HG03108 (cell line): Measurements from ENCODE around the gene THOC6.

Source experiments
- ATAC-seq: cut with Tn5 transposase; IDR thresholded peaks from one replicate; pipeline ENCODE4 v1.9.1; 2021; ENCODE audit warnings: moderate library complexity; ENCODE audit not compliant: unreplicated experiment

Gene THOC6

DNA sequence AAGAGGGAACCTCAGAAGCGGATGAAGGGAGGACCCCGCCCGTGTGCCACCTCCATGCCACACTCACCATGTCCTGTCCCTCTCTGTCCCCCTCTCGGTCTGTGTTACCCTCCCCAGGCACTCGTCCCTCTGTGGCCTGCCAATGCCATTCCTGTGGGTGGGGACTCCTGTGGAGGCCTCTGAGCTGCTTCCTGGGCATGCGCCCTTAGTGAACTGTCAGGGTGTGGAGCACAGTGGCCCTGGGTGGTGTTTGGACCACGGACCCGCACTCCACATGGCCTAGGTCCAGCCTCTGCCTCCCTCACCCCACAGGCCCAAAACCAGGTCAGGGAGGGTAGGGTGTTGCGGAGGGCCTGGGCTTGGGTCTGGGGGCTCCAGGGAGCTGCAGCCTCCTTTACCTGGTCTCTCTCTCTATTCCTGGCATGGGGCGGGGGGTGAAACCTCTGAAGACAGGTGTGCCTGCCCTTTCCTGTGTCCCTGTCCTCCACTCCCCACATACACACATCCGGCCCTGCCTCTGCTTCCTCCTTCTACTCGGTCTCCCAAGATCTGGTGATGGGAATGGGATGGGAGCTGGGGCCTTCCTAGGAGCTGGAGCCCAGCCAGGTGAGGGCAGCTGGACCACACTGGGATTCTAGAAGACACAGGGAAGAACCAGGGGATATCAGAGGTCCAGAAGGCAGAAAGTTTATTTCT, 32.1 kb upstream of the THOC6 start:
- no peak for ATAC-seq

DNA sequence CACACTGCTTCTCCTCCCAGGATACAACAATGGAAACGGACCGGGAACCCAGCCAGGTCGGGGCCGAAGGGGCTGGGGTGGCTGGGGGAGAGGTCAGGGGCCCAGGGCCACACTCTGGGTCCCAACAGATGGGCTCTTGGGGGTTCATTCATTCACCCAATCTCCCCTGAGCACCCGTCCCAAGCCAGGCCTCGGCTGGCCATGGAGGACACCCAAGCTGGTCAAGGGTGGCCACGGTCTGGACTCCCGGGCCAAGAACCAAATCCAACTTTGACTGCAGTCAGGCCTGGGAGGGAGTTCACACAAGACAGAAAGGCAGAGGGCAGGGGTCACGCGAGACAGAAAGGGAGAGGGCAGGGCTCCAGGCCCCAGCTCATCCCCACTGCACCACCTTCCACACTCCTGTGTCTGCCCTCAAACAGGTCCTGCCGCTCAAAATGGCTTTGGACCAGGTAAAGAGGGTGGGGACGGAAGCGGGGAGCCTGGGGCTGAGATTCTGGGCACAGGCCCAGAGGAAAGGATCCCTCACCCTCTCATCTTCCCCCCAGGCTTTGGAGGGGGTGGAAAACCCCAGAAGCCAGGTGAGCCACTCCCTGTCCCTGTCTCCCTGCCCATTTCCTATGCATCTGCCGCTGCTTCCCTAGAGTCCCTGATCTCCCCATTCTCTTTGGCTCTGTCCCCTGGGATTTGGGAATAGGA, 31.3 kb upstream of the THOC6 start:
- no peak for ATAC-seq

DNA sequence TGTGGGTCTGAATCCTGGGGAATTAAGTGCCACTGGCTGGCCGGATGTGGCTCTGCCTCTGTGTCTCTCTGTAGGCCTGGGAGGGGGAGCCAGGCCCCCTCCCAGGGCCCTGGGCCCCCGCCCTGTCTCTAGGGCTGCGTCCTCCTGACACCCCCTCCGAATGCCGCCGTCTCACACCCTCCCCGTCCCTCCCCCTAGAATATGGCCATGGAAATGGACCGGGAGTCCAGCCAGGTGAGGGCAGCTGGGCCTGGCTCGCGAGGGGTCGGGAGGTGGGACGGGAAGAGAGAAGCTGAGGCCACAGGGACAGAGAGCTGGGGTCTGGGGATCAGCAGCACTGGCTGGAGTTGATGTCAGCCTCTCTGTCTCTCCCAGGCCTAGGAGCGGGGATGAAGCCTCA, 27.5 kb upstream of the THOC6 start:
- ATAC-seq = no peak

DNA sequence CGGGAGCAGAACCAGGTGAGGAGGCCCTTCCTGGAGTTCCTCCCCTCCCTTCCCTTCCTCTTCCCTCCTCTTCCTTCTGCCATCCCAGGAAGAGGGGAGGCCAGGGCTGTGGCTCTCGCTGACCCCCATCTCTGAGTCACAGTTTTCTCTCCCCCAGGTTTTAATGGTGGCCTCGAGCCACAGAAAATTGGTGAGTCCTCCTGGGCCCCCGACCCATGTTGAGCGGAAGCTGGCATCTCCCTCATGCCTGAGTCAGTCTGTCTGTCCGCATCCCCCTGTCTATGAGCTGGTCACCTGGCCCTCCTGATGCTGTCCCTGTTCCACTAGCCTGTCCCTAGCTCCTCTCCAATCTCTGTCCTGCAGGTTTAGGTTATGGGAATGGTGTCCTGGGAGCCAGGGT, 23.9 kb upstream of the THOC6 start:
- ATAC-seq = no peak

DNA sequence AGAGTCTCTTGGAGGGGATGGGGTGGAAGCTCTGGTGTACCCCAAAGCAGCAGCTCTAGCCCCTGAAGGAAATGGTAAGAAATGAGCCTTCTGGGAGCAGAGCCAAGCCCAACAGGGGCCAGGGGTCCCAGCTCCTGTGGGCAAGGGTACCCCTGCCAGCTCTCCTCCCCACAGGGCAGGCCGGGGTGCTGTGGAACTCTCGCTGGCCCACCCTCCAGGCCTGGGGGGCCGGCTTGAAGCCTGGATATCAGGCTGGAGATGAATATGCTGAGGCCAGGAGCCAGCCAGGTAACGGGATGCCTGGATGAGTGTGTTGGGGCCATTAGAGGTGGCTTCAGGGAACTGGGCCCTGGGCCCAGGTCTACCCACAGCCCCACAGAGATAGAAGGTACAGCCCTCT, 23.3 kb upstream of the THOC6 start:
- no peak for ATAC-seq

DNA sequence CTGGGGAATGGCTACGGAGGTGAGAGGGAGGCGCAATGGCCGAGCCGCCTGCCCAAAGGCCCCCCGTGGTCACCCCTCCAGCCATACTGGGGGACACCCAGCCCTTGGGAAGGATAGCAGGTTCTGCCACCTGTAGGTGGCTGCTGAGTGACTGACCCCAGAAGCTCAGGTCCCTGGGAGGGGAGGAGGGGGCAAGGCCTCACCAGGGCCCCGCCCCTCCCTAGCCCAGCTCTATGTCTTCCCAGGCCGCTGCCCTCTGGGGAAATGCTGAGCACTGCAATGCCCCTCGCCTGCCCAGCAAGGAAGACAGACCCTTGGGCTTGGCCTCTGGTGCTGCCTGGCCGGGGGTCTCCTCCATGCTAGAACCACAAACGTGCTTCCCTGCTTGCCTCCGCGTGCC, 22.5 kb upstream of the THOC6 start:
- ATAC-seq = no peak

DNA sequence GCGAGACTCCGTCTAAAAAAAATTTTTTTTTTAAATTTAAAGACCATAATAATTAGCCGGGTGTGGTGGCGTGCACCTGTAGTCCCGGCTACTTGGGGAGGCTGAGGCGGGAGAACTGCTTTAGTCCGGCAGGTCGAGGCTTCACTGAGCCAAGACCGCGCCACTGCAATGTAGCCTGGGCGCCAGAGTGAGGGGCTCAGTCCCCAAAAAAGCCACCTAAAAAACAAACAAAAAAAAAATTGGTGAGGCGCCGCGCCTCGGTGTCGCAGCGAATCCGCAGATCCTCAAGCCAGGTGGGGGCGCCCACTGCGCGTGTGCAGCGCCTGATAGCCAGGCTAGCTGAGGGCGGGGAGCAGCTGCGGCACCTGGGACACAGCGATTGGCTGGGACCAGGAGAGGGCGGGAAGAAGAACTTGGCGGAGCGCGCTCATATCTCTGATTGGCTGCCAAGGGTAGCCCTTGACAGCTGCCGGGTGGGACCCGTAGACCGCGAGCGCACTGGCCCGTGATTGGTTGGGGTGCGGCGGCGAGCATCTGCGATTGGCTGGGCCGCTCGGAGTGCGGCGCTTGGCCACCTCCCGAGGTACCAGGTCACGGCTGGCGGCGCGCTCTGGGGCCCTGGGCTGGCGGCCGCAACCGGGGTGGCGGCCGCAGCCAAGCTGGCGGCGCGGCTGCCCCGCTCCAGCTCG, 20.1 kb upstream of the THOC6 start:
- ATAC-seq = peak; percentile 91

DNA sequence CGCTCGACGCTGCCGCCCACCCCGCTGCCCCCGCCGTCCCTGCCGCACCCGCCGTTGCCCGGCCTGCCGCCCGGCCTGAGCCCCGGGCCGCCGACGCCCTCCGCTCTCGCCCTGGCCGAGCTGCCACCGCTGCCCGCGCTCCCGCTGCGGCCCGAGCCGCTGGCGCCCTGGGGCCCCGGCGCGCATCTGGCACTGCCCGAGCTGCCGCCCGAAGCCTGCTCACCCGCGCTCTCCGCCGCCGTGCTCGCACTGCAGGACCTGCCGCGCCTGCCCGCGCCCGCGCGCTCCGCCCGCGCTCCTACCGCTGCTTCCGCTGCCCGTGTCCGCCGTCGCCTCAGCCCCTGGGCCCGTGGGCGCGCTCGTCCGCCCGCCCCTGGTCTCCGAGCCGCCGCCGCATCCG, 19.5 kb upstream of the THOC6 start:
- no peak for ATAC-seq

DNA sequence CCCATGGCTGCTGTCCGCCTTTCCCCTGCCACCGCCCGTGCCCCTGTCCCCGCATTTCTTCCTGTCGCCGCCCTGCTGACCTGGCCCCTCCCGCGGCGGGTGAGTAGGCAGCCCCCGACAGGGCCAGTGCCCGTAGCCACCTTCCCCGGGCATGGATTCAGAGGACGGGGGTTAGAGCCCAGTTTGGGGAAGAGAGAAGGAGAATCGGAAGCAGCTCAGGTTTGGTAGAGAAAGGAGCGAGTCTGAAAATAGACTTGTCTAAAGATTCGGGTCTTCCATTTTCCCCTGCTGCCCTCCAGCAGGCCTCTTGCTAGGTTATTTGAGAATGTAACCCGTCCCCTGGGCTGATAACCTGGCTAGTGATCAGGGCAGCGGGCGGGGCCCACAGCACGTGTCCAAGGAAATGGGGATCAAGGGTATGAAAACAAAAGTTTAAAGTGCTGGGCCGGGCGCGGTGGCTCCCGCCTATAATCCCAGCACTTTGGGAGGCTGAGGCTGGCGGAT, 19.0 kb upstream of the THOC6 start:
- ATAC-seq = no peak

DNA sequence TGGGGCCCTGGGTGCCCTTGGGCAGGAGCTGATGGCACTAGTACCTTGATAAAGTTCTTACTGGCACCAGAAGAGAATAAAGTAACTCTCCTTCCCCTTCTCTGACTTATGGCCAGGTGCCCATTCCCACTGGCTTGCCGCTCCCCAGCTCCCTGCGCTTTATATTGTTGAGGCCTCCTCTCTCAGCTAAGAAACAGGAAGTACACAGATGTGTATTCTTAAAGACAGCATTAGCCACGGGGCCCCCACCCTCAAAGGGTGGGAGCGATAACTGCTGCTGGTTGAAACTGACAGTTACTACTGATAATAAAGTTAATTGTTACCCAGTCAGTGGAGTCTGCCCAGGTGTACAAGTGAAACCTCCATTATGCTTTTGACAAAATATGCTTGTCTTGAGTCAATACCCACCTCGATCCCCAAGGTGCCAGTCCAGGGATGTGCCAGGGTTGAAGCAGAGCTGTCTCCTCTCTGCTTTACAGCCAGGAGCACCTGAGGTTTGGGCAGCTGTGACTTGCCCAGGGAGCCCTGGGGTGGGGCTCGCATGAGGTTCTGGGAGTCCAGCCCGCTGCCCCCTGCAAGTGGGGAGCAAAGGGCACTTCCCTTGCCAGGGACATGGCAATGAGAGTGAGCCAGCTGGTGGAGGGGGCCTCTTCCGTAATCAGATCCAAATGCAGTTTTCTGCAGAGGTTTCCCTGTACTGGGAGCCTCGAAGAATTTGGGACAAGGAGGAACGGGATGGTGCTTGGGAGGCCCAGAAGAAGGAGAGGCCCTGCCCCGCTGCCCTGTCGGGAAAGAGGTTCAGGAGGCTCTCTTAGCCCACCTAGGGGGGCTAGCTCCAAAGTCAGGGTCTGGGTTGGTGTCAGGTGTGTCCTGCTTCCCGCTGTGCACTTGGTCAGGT, 16.5 kb upstream of the THOC6 start:
- no peak for ATAC-seq

DNA sequence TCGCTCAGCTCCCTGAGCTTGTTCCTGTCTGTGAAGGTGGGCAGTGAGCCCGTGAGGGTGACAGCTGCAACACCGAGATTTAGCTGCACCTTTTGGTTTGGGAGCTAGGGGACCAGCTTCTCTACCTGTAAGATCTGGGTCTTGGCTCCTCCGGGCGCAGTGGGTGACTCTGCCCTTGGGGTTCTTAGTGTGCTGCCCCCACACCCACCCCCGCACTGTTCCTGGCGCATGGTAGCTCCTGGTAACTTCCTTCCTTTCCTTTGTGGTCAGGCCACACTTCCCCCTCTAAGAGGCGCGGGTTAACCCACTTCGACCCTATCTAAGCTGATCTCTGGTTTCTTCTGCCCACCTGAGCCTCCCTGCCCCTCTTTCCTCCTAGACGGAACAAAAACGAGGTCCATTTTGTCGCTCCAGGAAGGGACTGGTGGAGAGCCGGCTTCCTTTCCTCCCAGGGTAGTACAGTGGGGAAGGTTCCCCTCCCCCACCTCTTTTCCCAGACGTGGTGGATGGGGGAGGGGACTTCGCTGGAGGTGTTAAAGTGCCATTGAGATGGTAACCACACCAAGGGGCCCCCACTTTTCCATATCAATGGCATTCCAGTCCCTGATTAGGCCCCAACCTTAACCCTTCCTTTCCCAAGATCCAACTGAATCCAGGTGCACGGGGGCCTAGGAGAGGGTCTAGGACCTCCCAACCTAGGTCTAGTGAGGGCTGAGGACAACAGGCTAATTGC, 15.7 kb upstream of the THOC6 start:
- ATAC-seq = no peak

DNA sequence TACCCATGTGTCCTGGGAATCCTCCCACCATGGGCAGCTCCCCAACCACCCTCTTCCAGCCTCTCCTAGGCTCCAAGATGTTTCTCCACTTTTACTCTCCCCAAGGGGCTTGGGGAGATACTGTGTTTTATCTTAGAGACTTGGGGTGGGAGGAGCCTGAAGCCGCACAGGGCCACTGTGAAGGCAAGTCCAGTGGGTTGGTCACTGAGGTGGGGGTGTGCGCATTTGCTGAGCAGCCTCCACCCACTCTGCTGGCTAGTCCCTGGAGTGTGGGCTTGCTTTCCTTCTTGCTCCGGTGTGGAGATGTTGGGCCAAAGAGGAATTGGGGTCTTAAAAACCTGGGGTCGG, 15.2 kb upstream of the THOC6 start:
- ATAC-seq = no peak

DNA sequence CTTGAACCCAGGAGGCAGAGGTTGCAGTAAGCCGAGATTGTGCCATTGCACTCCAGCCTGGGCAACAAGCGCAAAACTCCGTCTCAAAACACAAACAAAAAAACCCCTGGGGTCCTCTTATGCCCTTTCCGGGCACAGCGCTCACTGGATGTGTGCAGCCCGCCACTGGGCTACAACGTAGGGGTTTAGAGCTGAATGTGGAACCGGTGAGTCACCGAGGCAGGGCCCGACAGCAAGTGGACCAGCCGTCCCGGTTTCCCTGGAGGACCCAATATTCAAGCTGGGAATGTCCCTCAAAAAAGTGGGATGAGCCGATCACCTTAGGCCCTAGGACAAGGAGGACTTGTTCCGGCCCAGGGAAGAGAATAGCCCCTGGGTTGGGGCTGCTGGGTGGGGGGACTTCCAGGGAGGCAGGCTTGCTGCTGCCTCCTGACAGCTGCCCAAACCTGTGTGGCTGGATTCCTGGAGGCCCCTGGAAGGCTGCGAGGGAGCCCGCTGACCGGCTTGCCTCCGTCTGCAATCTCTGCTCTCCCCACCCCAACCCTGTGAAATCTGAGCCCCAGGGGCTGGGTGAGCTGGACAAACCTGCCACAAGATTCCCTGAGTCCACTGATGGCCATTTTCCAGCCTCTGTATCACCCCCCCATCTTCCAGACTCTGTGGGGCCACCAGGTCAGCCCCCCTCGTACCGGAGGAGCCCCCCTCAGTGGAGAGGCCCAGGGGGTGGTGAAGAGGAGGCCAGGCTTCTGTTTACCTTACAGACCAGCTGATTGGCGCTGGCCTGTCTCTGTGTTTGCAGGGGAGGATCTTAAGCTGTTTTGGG, 14.1 kb upstream of the THOC6 start:
- ATAC-seq = no peak

DNA sequence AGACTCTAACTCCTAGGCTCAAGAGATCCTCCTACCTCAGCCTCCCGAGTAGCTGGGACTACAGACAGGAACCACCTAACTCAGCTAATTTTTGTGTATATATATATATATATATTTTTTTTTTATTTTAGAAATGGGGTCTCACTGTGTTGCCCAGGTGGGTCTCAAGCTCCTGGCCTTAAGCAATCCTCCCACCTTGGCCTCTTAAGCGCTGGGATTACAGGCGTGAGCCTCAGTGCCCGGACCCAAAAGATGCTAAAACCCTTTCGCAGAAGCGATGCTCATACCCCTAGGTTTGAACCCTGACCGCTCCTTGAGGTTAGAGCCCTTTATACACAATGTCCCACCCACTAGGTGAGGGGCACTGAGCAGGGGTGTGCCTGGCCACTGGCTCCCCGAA, 13.3 kb upstream of the THOC6 start:
- no peak for ATAC-seq

DNA sequence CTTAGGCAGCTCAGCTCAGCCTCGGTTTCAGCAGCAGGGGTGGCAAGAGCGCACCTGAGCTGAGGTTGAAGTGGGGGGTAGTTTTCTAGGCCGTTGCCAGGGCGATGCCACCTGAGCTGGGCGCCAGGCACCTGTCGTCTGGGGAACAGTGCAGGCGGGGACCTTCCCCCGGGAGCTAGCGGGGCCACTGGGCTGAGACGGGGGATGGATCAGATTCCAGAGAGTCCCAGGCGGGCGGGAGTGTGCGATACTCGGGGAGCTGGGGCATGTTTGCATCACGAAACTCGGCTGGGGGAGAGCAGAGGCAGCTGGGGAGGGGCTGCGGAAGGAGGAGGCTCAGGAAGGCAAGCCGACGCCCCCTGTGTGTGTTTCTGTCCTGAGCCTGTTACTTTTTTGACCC, 11.6 kb upstream of the THOC6 start:
- ATAC-seq = no peak

DNA sequence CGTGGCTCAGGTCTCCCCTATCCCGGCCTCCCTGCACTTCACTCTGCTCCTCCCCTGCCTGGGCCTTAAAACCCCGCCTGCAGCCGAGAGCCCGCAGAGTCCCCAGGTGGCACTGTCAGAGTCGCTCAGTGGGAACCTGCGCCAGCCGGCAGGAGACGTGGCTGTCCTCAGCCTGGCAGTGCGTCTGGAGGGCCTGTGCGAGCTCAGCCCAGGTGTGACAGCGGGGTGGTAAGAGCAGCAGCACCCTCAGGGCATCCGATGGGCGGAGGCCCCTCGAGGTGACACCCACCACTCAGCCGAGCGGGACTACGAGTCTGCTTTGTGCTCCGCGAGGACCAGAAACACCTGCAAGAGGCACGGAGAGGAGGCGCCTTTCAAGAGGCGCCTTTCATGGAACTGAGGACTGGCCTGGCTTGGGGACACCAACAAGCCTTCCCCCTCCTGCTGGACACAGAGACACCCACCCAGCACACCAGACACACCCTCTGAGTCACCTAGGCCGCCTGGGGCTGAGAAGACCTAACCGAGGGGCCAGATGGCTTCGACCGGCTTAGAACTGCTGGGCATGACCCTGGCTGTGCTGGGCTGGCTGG, 10.9 kb upstream of the THOC6 start, which contains the start of gene CLDN9:
Gene CLDN9, plus strand, starts transcription at position 96 of the 593 bp plus-strand sequence. Its CDS starts 440 bp downstream, at position 536.
- no peak for ATAC-seq

DNA sequence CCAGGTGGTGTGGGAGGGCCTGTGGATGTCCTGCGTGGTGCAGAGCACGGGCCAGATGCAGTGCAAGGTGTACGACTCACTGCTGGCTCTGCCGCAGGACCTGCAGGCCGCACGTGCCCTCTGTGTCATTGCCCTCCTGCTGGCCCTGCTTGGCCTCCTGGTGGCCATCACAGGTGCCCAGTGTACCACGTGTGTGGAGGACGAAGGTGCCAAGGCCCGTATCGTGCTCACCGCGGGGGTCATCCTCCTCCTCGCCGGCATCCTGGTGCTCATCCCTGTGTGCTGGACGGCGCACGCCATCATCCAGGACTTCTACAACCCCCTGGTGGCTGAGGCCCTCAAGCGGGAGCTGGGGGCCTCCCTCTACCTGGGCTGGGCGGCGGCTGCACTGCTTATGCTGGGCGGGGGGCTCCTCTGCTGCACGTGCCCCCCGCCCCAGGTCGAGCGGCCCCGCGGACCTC, 10.3 kb upstream of the THOC6 start:
- no peak for ATAC-seq

DNA sequence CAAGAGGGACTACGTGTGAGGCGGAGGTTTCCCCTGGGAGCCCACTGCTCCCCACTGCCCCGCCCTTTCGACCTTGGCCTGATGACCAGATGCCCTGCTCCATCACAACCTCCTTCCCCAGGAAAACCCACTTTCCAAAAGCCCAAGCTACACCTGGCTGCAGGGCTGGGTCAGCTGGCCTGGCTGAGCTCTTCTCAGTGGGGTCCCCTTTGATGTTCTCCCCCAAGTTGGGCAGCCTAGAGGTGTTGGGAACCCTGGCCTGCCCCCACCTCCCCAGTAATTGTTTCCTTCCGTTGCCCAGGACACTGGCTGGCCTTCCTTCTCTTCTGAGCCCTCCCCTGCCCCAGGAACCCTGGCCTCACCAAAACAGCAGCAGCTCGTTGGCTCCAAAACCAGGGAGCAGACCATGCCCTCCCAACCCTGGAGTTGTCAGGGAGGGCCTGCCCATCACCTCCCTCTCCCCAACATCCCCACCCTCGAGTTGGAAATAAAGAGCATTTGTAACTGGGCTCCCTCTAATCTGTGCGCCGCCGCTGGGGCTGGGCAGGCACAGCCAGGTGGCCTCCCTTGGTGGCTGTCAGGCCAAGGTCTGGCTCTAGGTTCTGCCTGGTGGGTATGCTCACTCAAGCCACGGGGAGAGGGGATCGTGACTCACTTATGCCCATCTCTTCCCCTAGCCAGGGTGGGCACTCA, 9.7 kb upstream of the THOC6 start:
- ATAC-seq = no peak
